Ovary (tissue), 9 donors: ENCODE data around the gene DNLZ. TPM values are rescaled to one million over a fixed set of nuclear protein-coding genes. Genes with fewer than 3 reads are reported as not detected.

ENCODE experiments used
- DNase-seq, 5 donors: peaks; one replicate each; pipeline ENCODE4 v3.0.0-alpha.2; 2019 to 2020
- H3K27ac ChIP-seq, 2 donors: fragments of 200-600 bp; one replicate each; pipeline versions ENCODE4 v1.5.1 to v1.8.0; 2019 to 2022
- H3K27me3 ChIP-seq: fragments of 200-600 bp; one replicate; pipeline ENCODE4 v1.8.0; 2022
- H3K36me3 ChIP-seq: fragments of 200-600 bp; sonication (generic); one replicate; pipeline ENCODE4 v1.5.1; 2019
- H3K4me1 ChIP-seq: one replicate; pipeline ENCODE4 v1.8.1; 2013; ENCODE audit warnings: mild to moderate bottlenecking, moderate library complexity; ENCODE audit not compliant: insufficient read depth
- H3K4me3 ChIP-seq: fragments of 200-600 bp; sonication (generic); one replicate; pipeline ENCODE4 v1.5.1; 2017
- H3K9me3 ChIP-seq, 2 donors: fragments of 200-600 bp in 1 of 2; sonication (generic) in 1 of 2; one replicate each; pipeline versions ENCODE4 v1.5.1 to v1.8.1; 2013 to 2019; ENCODE audit warnings: mild to moderate bottlenecking in 1 of 2, moderate library complexity in 1 of 2
- EP300 ChIP-seq: sonication (generic); formaldehyde crosslinking; IDR thresholded peaks from one replicate; pipeline ENCODE4 v1.6.1; 2017; ENCODE audit warnings: antibody characterized with exemption
- POLR2A ChIP-seq: fragments of 450-650 bp; IDR thresholded peaks from one replicate; pipeline ENCODE4 v1.6.1; 2017; ENCODE audit warnings: antibody characterized with exemption, mild to moderate bottlenecking, moderate library complexity
- WGBS, 3 donors: extraction: QIAGEN DNeasy Blood & Tissue Kit in 1 of 3; methylation state at CpG; one replicate each; pipeline versions ENCODE4 v1.1.5 to v1.1.7; 2013 to 2017; 5-methylcytosine and 5-hydroxymethylcytosine counted together
- intact Hi-C, 4 donors: fragments of 100-400 bp; cut with DNase I; formaldehyde crosslinking; loops; one replicate each; pipeline versions ENCODE4 v1.11.0 to v1.15.1; 2022 to 2023
- polyA plus RNA-seq, 2 donors: library from polyadenylated mRNA; stranded (reverse); fragments of 200-250 nt in 1 of 2; fragments of 350-450 nt in 1 of 2; fragmentation: Illumina TruSeq in 1 of 2; extraction: RNeasy Lipid Tissue Mini Kit (QIAGEN cat#74804) in 1 of 2; gene quantifications; one replicate each; pipeline ENCODE4 v1.2.3, GENCODE V29; 2013 to 2014
- total RNA-seq, 7 donors: library from RNA; depleted of rRNA in 2 of 7; stranded (reverse); fragments of >200 nt in 2 of 7; fragmentation: NEBNext Ultra II Directional in 3 of 7; extraction: Animal tissue kit (Norgen Biotek cat#: 25700) in 3 of 7; gene quantifications; one replicate each; pipeline versions ENCODE4 v1.1.0 to v1.2.4, GENCODE V29; 2016 to 2023
- TF ChIP-seq, protein P1 (sequence below), 3 donors: fragments of 450-650 bp in 2 of 3; fragments of 200-600 bp in 1 of 3; IDR thresholded peaks; one replicate each; pipeline versions ENCODE4 v1.5.1 to v1.8.0; 2016 to 2022; ENCODE audit warnings: antibody characterized with exemption in 3 of 3, mild to moderate bottlenecking in 1 of 3
- donor health status: DM: no; HTN: no; CAD: no; lungs with moderate emphysema.
- donor health status: DM: no; HTN: no; CAD: no.
- donor health status: Bipolar disorder and iron deficiency.
- donor health status: DM: yes; HTN: yes; CAD: no.
- donor health status: DM: no; HTN: no; CAD: no.
- donor health status: DM: yes; HTN: yes; CAD: no.

DNLZ gene
- total and polyA plus RNA-seq, 9 donors: 1.8 to 33.3 (median 21.2) TPM

DNA sequence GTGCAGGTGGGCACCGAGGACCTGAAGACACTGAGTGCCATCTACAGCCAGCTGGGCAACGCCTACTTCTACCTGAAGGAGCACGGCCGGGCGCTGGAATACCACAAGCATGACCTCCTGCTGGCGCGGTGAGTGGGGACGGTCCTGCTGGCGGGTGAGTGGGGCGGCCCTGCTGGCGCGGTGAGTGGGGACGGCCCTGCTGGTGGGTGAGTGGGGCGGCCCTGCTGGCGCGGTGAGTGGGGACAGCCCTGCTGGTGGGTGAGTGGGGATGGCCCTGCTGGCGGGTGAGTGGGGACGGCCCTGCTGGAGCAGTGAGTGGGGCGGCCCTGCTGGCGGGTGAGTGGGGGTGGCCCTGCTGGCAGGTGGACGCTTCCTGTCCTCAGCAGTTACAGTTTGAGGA, 29.0 kb downstream of the DNLZ start:
- Histone ChIP-seq H3K4me3 (no peak overlapping the region), H3K27me3 (no peaks in the 10 kb centered on the region), H3K4me1 (peaks cover 1% of the 10 kb centered on the region), H3K36me3 (no peaks in the 10 kb centered on the region), H3K27ac (no peak overlapping the region), H3K9me3 (no peaks in the 10 kb centered on the region)
- intact Hi-C loops: no loop called here
- TF ChIP-seq EP300 (no peak), POLR2A (no peak)
- TF ChIP-seq, protein P1, sequence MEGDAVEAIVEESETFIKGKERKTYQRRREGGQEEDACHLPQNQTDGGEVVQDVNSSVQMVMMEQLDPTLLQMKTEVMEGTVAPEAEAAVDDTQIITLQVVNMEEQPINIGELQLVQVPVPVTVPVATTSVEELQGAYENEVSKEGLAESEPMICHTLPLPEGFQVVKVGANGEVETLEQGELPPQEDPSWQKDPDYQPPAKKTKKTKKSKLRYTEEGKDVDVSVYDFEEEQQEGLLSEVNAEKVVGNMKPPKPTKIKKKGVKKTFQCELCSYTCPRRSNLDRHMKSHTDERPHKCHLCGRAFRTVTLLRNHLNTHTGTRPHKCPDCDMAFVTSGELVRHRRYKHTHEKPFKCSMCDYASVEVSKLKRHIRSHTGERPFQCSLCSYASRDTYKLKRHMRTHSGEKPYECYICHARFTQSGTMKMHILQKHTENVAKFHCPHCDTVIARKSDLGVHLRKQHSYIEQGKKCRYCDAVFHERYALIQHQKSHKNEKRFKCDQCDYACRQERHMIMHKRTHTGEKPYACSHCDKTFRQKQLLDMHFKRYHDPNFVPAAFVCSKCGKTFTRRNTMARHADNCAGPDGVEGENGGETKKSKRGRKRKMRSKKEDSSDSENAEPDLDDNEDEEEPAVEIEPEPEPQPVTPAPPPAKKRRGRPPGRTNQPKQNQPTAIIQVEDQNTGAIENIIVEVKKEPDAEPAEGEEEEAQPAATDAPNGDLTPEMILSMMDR (IDR thresholded peaks at IDR 0.05): no peak
- 92 to 94% (median 94%) methylated on average over 21 of the region's 21 CpGs for WGBS, 3 donors
- no peak for DNase-seq

DNA sequence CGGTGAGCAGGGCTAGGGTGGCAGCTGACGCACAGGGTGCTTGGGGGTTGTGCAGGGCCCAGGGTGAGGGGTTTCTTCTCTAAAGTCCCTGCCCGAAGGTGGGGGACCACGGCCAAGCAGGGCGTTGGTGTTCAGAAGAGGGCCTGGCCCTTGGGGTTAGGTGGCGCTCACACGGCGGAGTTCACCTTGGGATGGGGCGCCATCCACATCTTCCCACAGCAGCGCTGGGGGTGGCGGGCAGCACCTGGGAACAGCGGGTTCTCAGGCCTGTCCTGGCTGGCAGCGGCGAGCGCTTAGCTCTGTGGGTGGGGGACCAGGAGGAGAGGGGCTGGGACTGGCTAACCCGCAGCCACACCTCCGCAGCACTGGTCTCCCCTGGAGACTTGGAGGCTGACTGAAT, 30.1 kb downstream of the DNLZ start:
- Histone ChIP-seq H3K27me3 (no peaks in the 10 kb centered on the region), H3K27ac (no peak overlapping the region), H3K9me3 (no peaks in the 10 kb centered on the region), H3K4me1 (peaks cover 6% of the 10 kb centered on the region), H3K36me3 (no peaks in the 10 kb centered on the region), H3K4me3 (no peak overlapping the region)
- intact Hi-C loops: no loop called here
- DNase-seq: no peak
- TF ChIP-seq EP300: no peak
- no peak for TF ChIP-seq POLR2A
- TF ChIP-seq, protein P1 (IDR thresholded peaks at IDR 0.05): no peak
- 91 to 95% (median 92%) methylated on average over 17 of the region's 17 CpGs for WGBS, 3 donors

DNA sequence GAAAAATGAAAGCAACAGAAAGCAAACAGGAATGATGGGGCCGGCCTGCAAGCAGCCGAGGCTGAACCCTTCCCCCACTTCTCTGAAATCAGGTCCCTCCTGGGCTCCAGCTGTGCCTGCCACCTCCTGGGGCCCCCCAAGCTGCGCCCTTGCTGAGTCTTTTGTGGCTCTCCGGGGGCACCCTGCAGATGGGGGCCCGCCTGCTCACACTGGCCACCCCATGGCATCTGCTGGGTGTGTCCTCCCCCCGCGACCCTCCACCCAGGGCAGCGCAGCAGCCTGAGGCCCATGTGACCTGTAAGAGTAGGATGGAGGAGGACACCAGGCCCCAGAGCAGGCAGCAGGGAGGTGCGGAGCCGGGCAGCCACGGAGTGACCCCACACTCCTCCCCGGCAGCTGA, 30.5 kb downstream of the DNLZ start:
- Histone ChIP-seq H3K27ac (no peak overlapping the region), H3K9me3 (no peaks in the 10 kb centered on the region), H3K36me3 (no peaks in the 10 kb centered on the region), H3K4me1 (peaks cover 6% of the 10 kb centered on the region), H3K27me3 (no peaks in the 10 kb centered on the region), H3K4me3 (no peak overlapping the region)
- DNase-seq: no peak
- WGBS, 3 donors: 87 to 92% (median 90%) methylated on average over 12 of the region's 12 CpGs
- intact Hi-C loops: no loop called here
- no peak for TF ChIP-seq EP300
- TF ChIP-seq POLR2A: no peak
- TF ChIP-seq, protein P1 (IDR thresholded peaks at IDR 0.05): no peak

DNA sequence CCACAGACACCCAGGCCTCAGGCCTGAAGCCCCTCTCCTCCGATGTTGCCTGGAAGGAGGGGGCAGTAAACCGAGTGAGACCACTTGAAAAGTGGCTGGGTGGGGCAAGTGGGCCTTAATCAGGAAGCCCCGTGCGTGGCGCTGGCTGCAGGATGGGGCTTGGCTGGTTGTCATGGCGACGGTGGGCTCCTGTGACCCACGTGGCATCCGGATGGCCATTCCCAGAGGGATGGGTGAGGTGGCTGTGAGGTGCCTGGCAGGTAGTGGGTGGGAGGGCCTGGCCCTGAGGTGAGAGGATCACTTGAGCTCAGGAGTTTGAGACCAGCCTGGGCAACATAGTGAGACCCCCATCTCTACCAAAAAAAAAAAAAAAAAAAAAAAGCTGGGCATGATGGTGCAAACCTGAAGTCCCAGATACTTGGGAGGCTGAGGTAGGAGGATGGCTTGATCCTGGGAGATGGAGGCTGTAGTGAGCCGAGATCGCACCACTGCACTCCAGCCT, 31.0 kb downstream of the DNLZ start:
- intact Hi-C loops: no loop called here
- no peak overlapping the region for H3K4me3 ChIP-seq
- H3K4me1 ChIP-seq: peaks cover 6% of the 10 kb centered on the region
- 76 to 84% (median 77%) methylated on average over 11 of the region's 11 CpGs for WGBS, 3 donors
- H3K9me3 ChIP-seq: no peaks in the 10 kb centered on the region
- H3K36me3 ChIP-seq: no peaks in the 10 kb centered on the region
- H3K27me3 ChIP-seq: no peaks in the 10 kb centered on the region
- no peak overlapping the region for H3K27ac ChIP-seq
- DNase-seq: no peak
- TF ChIP-seq EP300 (no peak), POLR2A (no peak)
- TF ChIP-seq, protein P1 (IDR thresholded peaks at IDR 0.05): no peak
